Thyroid gland (tissue), 4 donors: ENCODE results near the gene MRPL42.

Source experiments
- POLR2A ChIP-seq, 2 donors: fragments of 450-650 bp; IDR thresholded peaks; one replicate each; pipeline ENCODE4 v1.6.1; 2017; ENCODE audit warnings: antibody characterized with exemption in 2 of 2, mild to moderate bottlenecking in 2 of 2, moderate library complexity in 1 of 2
- TF ChIP-seq, protein P1 (sequence below), 6 experiments: fragments of 200-600 bp in 3 of 6; fragments of 450-650 bp in 3 of 6; sonication (generic) in 3 of 6; IDR thresholded peaks; one replicate each; pipeline ENCODE4 v1.5.1; 2016 to 2019; ENCODE audit warnings: antibody characterized with exemption in 6 of 6, mild to moderate bottlenecking in 2 of 6, inconsistent platforms in 1 of 6, moderate library complexity in 1 of 6

DNA sequence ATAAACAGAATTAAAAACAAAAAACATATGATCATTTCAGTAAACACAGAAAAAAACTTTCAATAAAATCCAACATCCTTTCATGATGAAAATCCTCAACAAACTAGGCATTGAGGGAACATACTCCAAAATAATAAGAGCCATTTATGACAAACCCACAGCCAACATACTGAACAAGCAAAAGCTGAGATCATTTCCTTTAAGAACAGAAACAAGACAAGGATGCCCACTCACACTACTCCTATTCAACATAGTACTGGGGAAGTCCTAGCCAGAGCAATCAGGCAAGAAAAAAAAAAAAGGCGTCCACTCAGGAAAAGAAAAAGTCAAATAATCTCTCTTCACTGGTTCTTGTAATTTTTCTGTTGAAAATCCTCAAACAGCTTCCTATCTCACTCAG, 30.1 kb downstream of the MRPL42 start:
- TF ChIP-seq, protein P1, sequence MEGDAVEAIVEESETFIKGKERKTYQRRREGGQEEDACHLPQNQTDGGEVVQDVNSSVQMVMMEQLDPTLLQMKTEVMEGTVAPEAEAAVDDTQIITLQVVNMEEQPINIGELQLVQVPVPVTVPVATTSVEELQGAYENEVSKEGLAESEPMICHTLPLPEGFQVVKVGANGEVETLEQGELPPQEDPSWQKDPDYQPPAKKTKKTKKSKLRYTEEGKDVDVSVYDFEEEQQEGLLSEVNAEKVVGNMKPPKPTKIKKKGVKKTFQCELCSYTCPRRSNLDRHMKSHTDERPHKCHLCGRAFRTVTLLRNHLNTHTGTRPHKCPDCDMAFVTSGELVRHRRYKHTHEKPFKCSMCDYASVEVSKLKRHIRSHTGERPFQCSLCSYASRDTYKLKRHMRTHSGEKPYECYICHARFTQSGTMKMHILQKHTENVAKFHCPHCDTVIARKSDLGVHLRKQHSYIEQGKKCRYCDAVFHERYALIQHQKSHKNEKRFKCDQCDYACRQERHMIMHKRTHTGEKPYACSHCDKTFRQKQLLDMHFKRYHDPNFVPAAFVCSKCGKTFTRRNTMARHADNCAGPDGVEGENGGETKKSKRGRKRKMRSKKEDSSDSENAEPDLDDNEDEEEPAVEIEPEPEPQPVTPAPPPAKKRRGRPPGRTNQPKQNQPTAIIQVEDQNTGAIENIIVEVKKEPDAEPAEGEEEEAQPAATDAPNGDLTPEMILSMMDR (IDR thresholded peaks at IDR 0.05): no peak
- no peak for TF ChIP-seq POLR2A (IDR thresholded peaks at IDR 0.05)
